ENCODE data around the gene KIAA0513. TPM values are rescaled to one million over a fixed set of nuclear protein-coding genes. Genes with fewer than 3 reads are reported as not detected.

KIAA0513 gene
- total RNA-seq, 1 donor from 2014 or later, result 12.6 TPM

- no peak for ATAC-seq
- intact Hi-C loops (cut with DNase I), result no loop called here
- DNase-seq (ENCODE audit: low spot score), result no peak
These were observed 67.2 kb downstream of the KIAA0513 start for GRCh38 chr16:85094812-85095211.

- DNase-seq (ENCODE audit: low spot score) (no peak), ATAC-seq (no peak)
- intact Hi-C loops (cut with DNase I), result no loop called here
These were observed 69.3 kb downstream of the KIAA0513 start for GRCh38 chr16:85096921-85097320.

DNA sequence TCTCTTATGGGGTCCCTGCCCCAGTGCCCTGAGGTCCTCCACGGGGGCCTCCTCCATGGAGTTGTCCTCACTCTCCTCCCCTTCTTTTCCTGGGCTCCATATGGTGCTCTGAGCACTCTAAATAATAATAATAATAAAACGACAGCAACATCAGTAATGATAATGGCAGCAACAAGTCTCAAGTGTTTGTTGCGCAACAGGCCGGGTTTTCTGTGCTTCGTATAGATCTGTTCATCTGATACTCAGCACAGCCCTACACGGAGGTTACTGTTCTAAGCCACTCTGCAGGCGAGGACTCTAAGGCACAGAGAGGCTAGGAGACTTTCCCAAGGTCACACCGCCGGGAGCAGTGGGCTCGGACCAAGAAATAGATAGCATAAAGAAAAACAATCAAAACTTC lies 71.0 kb downstream of the KIAA0513 start:
- intact Hi-C loops (cut with DNase I), result no loop called here
- ATAC-seq (no peak), DNase-seq (ENCODE audit: low spot score) (no peak)

GRCh38 chr16:85100265-85100664 lies 72.7 kb downstream of the KIAA0513 start:
- ATAC-seq (no peak), DNase-seq (ENCODE audit: low spot score) (no peak)
- intact Hi-C loops (cut with DNase I), result no loop called here

GRCh38 chr16:85101956-85102630 lies 74.5 kb downstream of the KIAA0513 start:
- ATAC-seq, result no peak
- intact Hi-C loops (cut with DNase I), result no loop called here

GRCh38 chr16:85103114-85104079 lies 75.8 kb downstream of the KIAA0513 start:
- DNase-seq (ENCODE audit: low spot score) (no peak), ATAC-seq (no peak)
- intact Hi-C loops (cut with DNase I), result no loop called here

More at GRCh38 chr16:85101956-85102630, 74.5 kb downstream of the KIAA0513 start:
- no peak for DNase-seq (ENCODE audit: low spot score)

DNA sequence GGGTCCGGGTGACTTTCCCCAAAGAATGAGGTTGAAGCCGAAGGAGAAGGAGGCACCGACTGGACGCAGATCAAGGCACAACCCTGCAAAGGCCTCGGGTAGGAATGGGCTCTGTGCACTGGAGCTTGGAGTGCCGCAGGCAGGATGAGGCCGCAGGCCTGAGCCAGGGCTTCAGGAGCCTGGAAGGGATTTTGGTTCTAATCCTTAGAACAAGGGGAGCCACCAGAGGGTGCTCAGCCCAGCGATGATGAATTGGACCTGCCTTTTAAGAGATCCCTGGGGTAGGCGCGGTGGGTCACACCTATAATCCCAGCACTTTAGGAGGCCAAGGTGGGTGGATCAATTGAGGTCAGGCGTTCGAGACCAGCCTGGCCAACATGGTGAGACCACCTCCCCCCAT lies 76.6 kb downstream of the KIAA0513 start:
- intact Hi-C loops (cut with DNase I), result no loop called here
- DNase-seq (ENCODE audit: low spot score), result no peak
- no peak for ATAC-seq

DNA sequence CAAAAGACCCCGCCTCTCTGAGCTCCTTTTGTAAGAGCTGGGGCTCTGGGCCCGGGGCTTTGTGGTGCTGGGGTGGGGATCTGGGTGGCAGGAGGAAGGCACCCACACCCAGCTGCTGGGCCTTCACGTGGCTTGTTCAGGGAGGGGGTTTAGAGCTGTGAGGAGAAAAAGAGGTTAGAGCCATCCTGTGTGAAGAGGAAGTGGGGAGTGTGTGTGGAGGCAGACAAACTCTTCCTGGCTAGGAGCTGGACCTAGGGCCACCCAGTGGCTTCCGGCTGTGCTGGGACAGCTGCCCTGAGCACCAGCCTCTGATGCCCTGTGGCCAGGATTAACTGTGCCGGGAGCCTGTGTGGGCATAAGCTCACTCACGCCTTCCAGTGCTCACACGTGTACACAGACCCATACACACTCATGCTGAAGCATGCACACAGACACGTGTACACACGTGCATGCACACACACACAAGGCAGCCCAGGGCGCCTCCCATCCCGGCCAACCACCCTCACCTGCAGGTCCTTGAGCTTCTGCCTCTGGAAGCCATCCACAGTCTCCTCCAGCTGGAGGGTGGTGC lies 77.3 kb downstream of the KIAA0513 start:
- DNase-seq (ENCODE audit: low spot score) (no peak), ATAC-seq (peak; percentile 71)
- intact Hi-C loops (cut with DNase I), result no loop called here

- intact Hi-C loops (cut with DNase I), result no loop called here
- ATAC-seq (no peak), DNase-seq (ENCODE audit: low spot score) (no peak)
These were observed 77.9 kb downstream of the KIAA0513 start for GRCh38 chr16:85105475-85105874.

DNA sequence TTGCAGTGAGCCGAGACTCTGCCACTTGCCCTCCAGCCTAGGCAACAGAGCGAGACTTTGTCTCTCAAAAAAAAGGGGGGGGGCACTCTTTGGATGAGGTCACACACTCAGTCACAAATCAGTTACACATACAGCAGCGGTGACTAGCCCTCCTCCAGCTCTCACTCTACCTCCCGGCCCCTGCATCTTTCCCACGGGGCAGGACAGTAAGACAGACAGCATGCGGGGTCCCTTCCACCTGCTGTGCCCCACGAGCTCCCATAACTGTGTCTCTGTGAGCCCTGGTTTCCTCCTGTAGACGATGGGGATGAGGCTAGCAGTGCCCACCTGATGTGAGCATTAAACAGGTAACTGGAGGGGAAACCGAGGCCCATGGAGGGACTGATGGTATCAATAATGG lies 79.5 kb downstream of the KIAA0513 start:
- no peak for ATAC-seq
- intact Hi-C loops (cut with DNase I), result no loop called here
- DNase-seq (ENCODE audit: low spot score), result no peak

GRCh38 chr16:85107532-85107931 lies 79.9 kb downstream of the KIAA0513 start:
- no peak for ATAC-seq
- no peak for DNase-seq (ENCODE audit: low spot score)
- intact Hi-C loops (cut with DNase I), result no loop called here

DNA sequence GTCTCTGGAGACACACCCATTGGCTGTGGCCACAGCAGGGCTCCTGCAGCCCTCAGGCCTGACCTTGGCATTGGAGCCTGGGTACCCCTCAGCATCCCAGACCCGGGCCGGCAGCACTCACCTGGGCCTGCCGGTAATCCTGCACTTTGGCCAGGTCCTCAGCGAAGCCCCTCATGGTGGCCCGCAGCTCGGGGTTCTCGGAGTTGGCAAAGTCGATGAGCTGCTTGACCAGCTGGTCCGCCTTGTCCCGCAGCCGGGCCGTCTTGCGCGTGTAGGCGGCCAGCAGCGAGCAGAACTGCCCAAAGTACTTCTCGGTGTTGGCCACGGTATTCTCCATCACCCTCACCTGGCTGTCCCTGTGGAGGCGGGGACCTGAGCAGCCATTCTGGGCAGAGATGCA lies 82.5 kb downstream of the KIAA0513 start:
- DNase-seq (ENCODE audit: low spot score) (no peak), ATAC-seq (no peak)
- intact Hi-C loops (cut with DNase I), result loop anchor here (10.0 kb wide), 1 partner anchor 605 kb away; no protein-coding TSS in a partner anchor

DNA sequence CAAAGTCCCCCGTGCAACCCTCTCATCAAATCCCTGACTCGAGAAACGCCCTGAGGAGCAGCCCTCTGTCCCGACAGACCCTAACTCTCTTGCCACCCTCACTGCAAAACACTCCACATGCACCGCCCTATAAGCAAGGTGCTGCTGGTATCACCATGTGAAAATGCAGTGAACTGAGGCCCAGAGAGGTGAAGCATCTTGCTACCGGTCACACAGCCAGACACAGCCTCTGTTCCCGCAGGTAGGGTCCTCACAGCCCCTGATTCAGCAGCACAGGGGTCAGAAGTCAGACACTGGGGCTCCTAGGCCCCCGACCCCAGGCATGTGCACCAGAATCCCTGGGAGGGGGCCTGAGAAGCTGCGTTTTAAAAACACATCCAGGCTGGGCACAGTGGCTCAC lies 83.6 kb downstream of the KIAA0513 start:
- ATAC-seq (no peak), DNase-seq (ENCODE audit: low spot score) (no peak)
- intact Hi-C loops (cut with DNase I), result loop anchor here (10.0 kb wide), 1 partner anchor 604 kb away; no protein-coding TSS in a partner anchor

GRCh38 chr16:85112364-85112763 lies 84.8 kb downstream of the KIAA0513 start, which contains the start of gene CIBAR2:
TSS of gene CIBAR2 (minus strand) at chr16:85112472. CDS start at chr16:85112352, 120 bp downstream.
- DNase-seq (ENCODE audit: low spot score) (no peak), ATAC-seq (no peak)
- intact Hi-C loops (cut with DNase I), result loop anchor here (10.0 kb wide), 1 partner anchor 602 kb away; no protein-coding TSS in a partner anchor

DNA sequence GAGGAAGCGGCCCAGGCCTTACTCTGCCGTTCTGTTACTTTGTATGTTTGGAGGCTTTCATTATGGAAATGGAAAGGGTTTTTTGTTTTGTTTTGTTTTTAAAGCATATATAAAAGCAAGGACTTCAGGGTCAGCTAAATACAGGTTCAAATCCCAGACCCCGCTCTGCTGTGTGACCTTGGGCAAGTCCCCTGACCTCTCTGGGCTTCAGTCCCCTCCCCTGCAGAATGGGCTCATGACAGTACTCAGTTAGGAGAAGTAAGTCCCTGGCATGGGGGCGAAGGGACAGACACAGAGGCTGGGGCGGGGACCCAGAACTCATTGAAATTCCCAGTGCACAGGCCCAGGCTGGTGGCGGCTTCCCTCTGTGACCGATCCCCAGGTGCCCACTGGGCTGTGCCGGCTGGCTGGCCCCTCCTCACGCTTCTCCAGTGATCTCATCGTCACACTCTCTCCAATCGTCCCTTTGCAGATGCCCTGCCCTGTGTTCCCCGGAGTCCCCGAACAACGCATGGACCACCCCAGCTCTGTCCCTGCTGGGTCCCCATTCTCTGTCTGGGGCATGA lies 85.7 kb downstream of the KIAA0513 start:
- no peak for ATAC-seq
- intact Hi-C loops (cut with DNase I), result loop anchor here (10.0 kb wide), 1 partner anchor 602 kb away; no protein-coding TSS in a partner anchor
- no peak for DNase-seq (ENCODE audit: low spot score)

GRCh38 chr16:85113913-85114312 lies 86.3 kb downstream of the KIAA0513 start:
- DNase-seq (ENCODE audit: low spot score), result no peak
- intact Hi-C loops (cut with DNase I), result loop anchor here (10.0 kb wide), 1 partner anchor 601 kb away; no protein-coding TSS in a partner anchor
- no peak for ATAC-seq

- intact Hi-C loops (cut with DNase I), result loop anchor here (10.0 kb wide), 1 partner anchor 600 kb away; no protein-coding TSS in a partner anchor
- peak; percentile 95 for DNase-seq (ENCODE audit: low spot score)
- ATAC-seq, result peak; percentile 84
These were observed 87.4 kb downstream of the KIAA0513 start for GRCh38 chr16:85114909-85115567.

DNA sequence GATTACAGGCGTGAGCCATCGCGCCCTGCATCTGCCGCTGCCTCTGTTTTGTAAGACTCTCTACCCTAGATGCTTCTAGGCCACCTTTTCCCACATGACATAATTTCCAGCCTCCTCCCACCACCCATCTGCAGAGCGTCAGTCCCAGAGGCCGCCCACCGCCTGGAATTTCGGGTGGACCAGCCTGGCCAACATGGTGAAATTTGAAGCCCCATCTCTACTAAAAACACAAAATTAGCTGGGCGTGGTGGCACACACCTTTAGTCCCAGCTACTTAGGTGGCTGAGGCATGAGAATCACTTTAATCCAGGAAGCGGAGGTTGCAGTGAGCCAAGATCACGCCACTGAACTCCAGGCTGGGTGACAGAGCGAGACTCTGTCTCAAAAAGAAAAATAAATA lies 89.8 kb downstream of the KIAA0513 start:
- ATAC-seq, result no peak
- no peak for DNase-seq (ENCODE audit: low spot score)
- intact Hi-C loops (cut with DNase I), result loop anchor here (10.0 kb wide), 1 partner anchor 597 kb away; no protein-coding TSS in a partner anchor

GRCh38 chr16:85120006-85120340 lies 92.4 kb downstream of the KIAA0513 start:
- ATAC-seq, result no peak
- intact Hi-C loops (cut with DNase I), result no loop called here
- DNase-seq (ENCODE audit: low spot score), result no peak
